OCI-LY3 (cell line): Measurements from ENCODE around the gene NAT8L.

Experiments used
- H2AFZ ChIP-seq: fragments of 200-600, 300-600 bp; shearing (Covaris generic); 2 replicates; pipeline ENCODE4 v1.6.0; 2014; ENCODE audit warnings: antibody characterized with exemption, low read depth, low read length
- H3K27ac ChIP-seq: fragments of 200-600, 300-600 bp; sonication (generic); 2 replicates; pipeline ENCODE4 v1.5.1; 2014; ENCODE audit warnings: mild to moderate bottlenecking, low read length, moderate library complexity, mixed read lengths
- H3K27me3 ChIP-seq: fragments of 200-600, 300-600 bp; sonication (generic); 2 replicates; pipeline ENCODE4 v1.6.1; 2014; ENCODE audit warnings: low read depth, low read length, mixed read lengths
- H3K36me3 ChIP-seq: fragments of 200-600, 300-600 bp; sonication (generic); replicated peaks from 2 replicates; pipeline ENCODE3; 2014; ENCODE audit warnings: low read depth, low read length, mixed read lengths
- H3K4me1 ChIP-seq: fragments of 300-600, 200-600 bp; sonication (generic); 2 replicates; pipeline ENCODE4 v1.6.1; 2014; ENCODE audit warnings: low read length, mixed read lengths
- H3K4me2 ChIP-seq: fragments of 200-600, 300-600 bp; sonication (generic); 2 replicates; pipeline ENCODE4 v1.6.1; 2014; ENCODE audit warnings: low read length, mixed read lengths
- H3K4me3 ChIP-seq: fragments of 300-600, 200-600 bp; sonication (generic); 2 replicates; pipeline ENCODE4 v1.5.1; 2014; ENCODE audit warnings: antibody characterized with exemption, mild to moderate bottlenecking, low read length, moderate library complexity
- H3K79me2 ChIP-seq: fragments of 300-600, 200-600 bp; shearing (Covaris generic); 2 replicates; pipeline ENCODE4 v1.6.1; 2014; ENCODE audit warnings: mild to moderate bottlenecking, low read length, mixed read lengths
- H3K9ac ChIP-seq: fragments of 300-600, 200-600 bp; shearing (Covaris generic); 2 replicates; pipeline ENCODE4 v1.6.0; 2014; ENCODE audit warnings: mild to moderate bottlenecking, low read length, moderate library complexity
- H3K9me3 ChIP-seq: fragments of 200-600, 300-600 bp; shearing (Covaris generic); 2 replicates; pipeline ENCODE4 v1.6.1; 2014; ENCODE audit warnings: low read length, mixed read lengths; ENCODE audit not compliant: insufficient read depth
- H4K20me1 ChIP-seq: fragments of 200-600, 300-600 bp; sonication (generic); 2 replicates; pipeline ENCODE4 v1.6.1; 2016; ENCODE audit warnings: low read length, mixed read lengths; ENCODE audit not compliant: insufficient read depth
- EZH2phosphoT487 ChIP-seq: fragments of 200-600 bp; shearing (Covaris generic); IDR thresholded peaks from 2 replicates; pipeline ENCODE4 v1.6.1; 2018; ENCODE audit warnings: antibody characterized with exemption, mixed run types, low read depth
- TF ChIP-seq, protein P1 (sequence below): fragments of 200-600, 300-600 bp; sonication (generic); IDR thresholded peaks from 2 replicates; pipeline ENCODE4 v1.5.1; 2014; ENCODE audit warnings: antibody characterized with exemption, low read length, low read depth

The NAT8L gene

DNA sequence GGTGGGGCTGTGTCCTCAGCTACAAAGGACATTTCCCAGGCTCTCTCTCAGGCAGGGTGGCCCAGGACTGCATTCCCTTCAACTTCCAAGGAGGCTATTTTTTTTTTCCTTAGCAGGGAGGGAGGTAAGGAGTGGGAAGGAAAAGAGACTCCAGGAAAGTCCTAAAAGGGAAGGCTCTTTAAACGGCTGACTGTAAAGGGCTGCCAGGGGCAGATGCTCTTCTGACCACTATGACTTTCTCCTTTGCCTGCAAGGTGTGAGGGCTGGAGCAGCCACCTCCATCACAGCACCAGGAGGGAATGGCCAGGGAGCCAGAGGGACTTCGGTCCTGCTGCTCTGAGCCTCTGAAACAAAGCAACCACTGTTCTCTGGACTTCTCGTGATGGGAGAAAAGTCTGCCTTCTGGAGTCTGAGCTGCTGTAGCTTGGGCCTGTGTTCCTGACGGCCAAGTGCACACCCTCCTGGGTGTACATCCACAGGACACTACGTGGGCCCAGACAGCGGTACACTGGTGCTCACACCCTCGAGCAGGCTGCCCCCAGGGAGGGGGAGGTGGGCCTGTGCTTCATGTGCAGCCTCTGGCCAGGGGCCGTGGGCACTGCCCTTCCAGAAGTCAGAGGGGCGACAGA, 17.9 kb downstream of the NAT8L start:
- Histone ChIP-seq H2AFZ (no peak overlapping the region), H3K9ac (no peak overlapping the region), H3K4me2 (no peak overlapping the region), H3K27me3 (no peaks in the 10 kb centered on the region), H3K4me3 (no peak overlapping the region), H3K27ac (no peak overlapping the region), H3K36me3 (no peaks in the 10 kb centered on the region), H3K79me2 (no peaks in the 10 kb centered on the region), H4K20me1 (no peaks in the 10 kb centered on the region), H3K9me3 (no peaks in the 10 kb centered on the region), H3K4me1 (no peaks in the 10 kb centered on the region)
- TF ChIP-seq EZH2phosphoT487: no peak
- TF ChIP-seq, protein P1, sequence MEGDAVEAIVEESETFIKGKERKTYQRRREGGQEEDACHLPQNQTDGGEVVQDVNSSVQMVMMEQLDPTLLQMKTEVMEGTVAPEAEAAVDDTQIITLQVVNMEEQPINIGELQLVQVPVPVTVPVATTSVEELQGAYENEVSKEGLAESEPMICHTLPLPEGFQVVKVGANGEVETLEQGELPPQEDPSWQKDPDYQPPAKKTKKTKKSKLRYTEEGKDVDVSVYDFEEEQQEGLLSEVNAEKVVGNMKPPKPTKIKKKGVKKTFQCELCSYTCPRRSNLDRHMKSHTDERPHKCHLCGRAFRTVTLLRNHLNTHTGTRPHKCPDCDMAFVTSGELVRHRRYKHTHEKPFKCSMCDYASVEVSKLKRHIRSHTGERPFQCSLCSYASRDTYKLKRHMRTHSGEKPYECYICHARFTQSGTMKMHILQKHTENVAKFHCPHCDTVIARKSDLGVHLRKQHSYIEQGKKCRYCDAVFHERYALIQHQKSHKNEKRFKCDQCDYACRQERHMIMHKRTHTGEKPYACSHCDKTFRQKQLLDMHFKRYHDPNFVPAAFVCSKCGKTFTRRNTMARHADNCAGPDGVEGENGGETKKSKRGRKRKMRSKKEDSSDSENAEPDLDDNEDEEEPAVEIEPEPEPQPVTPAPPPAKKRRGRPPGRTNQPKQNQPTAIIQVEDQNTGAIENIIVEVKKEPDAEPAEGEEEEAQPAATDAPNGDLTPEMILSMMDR: no peak

DNA sequence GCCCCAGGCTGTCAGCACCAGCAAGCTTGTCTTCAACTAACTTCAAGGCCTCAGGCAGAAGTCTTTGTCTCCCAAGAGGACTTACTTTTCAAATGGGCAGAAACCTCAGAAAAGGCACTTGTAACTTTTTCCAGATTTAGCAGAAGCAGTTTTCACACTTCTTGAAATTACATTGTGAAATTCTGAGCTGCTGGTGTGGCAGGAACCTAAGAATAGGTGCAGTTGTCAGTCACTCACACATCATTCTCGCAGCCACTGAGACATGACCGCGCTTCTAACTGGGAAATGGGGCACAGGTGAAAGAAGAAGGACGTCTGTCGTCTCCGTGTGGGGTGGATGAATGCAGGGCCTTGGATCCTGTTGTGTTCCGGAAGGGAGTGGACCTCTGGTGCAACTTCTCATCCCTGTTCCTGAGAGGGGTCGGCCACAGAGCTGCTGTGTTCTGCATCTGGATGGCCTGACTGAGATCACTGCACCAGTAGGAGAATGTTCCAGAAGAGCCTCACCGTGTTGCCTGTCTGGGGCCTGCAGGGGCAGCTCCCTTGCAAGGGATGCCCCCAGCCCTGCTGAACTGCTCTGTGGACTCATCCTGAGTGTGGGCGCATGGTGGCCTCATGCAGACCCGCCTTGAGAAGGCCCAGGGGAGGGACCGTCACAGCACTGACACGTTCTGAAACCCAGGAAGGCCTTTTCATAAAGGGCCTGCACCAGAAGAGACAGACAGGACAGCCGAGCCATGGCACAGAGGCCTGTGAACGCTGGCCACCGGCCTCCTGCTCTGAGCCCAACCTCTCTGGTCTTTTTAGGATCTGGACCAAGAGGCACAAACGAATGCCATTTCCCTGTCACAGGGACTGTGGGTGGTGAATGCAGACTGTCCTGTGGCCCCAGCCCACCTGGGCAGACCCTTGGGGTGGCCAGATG, 18.7 kb downstream of the NAT8L start:
- Histone ChIP-seq H3K9me3 (no peaks in the 10 kb centered on the region), H4K20me1 (no peaks in the 10 kb centered on the region), H3K4me3 (no peak overlapping the region), H3K9ac (no peak overlapping the region), H3K4me1 (no peaks in the 10 kb centered on the region), H3K79me2 (no peaks in the 10 kb centered on the region), H3K27ac (no peak overlapping the region), H3K27me3 (no peaks in the 10 kb centered on the region), H3K4me2 (no peak overlapping the region), H3K36me3 (no peaks in the 10 kb centered on the region), H2AFZ (no peak overlapping the region)
- TF ChIP-seq EZH2phosphoT487: no peak
- TF ChIP-seq, protein P1: no peak

DNA sequence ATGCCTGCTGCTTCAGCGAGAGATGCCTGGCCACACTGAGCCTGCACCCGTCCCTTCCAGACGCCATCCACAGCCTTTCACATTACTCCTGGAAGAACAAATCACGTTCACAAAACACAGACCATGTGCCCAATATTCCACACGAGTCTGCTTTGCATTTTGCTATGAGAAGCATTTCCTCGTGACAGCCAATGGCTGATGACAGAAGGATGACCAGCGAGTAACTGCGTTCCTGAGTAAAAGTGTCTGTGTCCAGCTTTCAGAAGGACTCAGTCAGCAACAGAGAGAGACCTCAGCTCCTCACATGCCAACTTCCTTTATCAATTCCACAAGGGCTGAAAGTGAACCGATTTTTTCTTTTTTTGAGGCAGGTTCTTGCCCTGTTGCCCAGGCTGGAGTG, 19.5 kb downstream of the NAT8L start:
- no peaks in the 10 kb centered on the region for H3K27me3 ChIP-seq
- H2AFZ ChIP-seq: no peak overlapping the region
- H3K4me2 ChIP-seq: no peak overlapping the region
- no peaks in the 10 kb centered on the region for H4K20me1 ChIP-seq
- H3K9ac ChIP-seq: no peak overlapping the region
- no peaks in the 10 kb centered on the region for H3K79me2 ChIP-seq
- no peaks in the 10 kb centered on the region for H3K4me1 ChIP-seq
- no peaks in the 10 kb centered on the region for H3K36me3 ChIP-seq
- H3K27ac ChIP-seq: no peak overlapping the region
- H3K4me3 ChIP-seq: no peak overlapping the region
- no peaks in the 10 kb centered on the region for H3K9me3 ChIP-seq
- TF ChIP-seq, protein P1: no peak
- TF ChIP-seq EZH2phosphoT487: no peak

DNA sequence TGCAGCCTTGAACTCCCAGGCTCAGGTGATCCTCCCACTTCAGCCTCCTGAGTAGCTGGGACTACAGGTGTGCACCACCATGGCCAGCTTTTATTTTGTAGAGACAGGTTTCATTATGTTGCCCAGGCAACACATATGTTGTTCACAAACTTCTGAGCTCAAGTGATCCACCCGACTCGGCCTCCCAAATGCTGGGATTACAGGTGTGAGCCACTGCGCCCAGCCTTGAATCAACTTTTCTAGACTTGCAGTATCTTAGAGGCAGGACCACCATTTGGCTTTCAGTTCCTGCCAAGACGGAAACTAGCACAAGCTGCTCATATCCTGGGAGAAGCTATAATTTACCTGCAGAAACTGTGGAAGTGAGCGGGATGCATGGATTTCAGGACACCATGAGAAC, 19.9 kb downstream of the NAT8L start:
- Histone ChIP-seq H3K4me2 (no peak overlapping the region), H3K9ac (no peak overlapping the region), H3K4me1 (no peaks in the 10 kb centered on the region), H3K79me2 (no peaks in the 10 kb centered on the region), H3K4me3 (no peak overlapping the region), H2AFZ (no peak overlapping the region), H4K20me1 (no peaks in the 10 kb centered on the region), H3K9me3 (no peaks in the 10 kb centered on the region), H3K27me3 (no peaks in the 10 kb centered on the region), H3K36me3 (no peaks in the 10 kb centered on the region), H3K27ac (no peak overlapping the region)
- TF ChIP-seq, protein P1: no peak
- TF ChIP-seq EZH2phosphoT487: no peak
